ENCODE measurements around the gene GSG1L.

The GSG1L gene

GRCh38 chr16:27841061-27841801 lies 222.3 kb downstream of the GSG1L start:
- DNase-seq = no peak

GRCh38 chr16:27840311-27841060 lies 223.0 kb downstream of the GSG1L start:
- DNase-seq = no peak

- no peak for DNase-seq
These were observed 224.1 kb downstream of the GSG1L start for GRCh38 chr16:27839419-27839818.

- DNase-seq = no peak
These were observed 224.9 kb downstream of the GSG1L start for GRCh38 chr16:27838536-27839175.

GRCh38 chr16:27829975-27830374 lies 233.5 kb downstream of the GSG1L start:
- DNase-seq = no peak

- DNase-seq = no peak
These were observed 234.8 kb downstream of the GSG1L start for GRCh38 chr16:27828671-27829070.

GRCh38 chr16:27827765-27828164 lies 235.7 kb downstream of the GSG1L start:
- no peak for DNase-seq

- no peak for DNase-seq
These were observed 236.6 kb downstream of the GSG1L start for GRCh38 chr16:27826893-27827289.

GRCh38 chr16:27826081-27826892 lies 237.2 kb downstream of the GSG1L start:
- DNase-seq = no peak

- DNase-seq = no peak
These were observed 238.7 kb downstream of the GSG1L start for GRCh38 chr16:27824786-27825185.

GRCh38 chr16:27824006-27824405 lies 239.5 kb downstream of the GSG1L start:
- DNase-seq = no peak

- DNase-seq = no peak
These were observed 240.1 kb downstream of the GSG1L start for GRCh38 chr16:27823421-27823820.

- no peak for DNase-seq
These were observed 240.5 kb downstream of the GSG1L start for GRCh38 chr16:27822996-27823395.

- DNase-seq = no peak
These were observed 241.0 kb downstream of the GSG1L start for GRCh38 chr16:27822529-27822928.

GRCh38 chr16:27820646-27821345 lies 242.7 kb downstream of the GSG1L start:
- DNase-seq = no peak

- no peak for DNase-seq
These were observed 243.5 kb downstream of the GSG1L start for GRCh38 chr16:27819881-27820610.

- DNase-seq = no peak
These were observed 244.2 kb downstream of the GSG1L start for GRCh38 chr16:27819356-27819755.

GRCh38 chr16:27818246-27818645 lies 245.3 kb downstream of the GSG1L start:
- no peak for DNase-seq

GRCh38 chr16:27817038-27817437 lies 246.5 kb downstream of the GSG1L start:
- no peak for DNase-seq

GRCh38 chr16:27816561-27816960 lies 247.0 kb downstream of the GSG1L start:
- no peak for DNase-seq

- DNase-seq = no peak
These were observed 249.9 kb downstream of the GSG1L start for GRCh38 chr16:27813591-27813990.

- no peak for DNase-seq
These were observed 251.6 kb downstream of the GSG1L start for GRCh38 chr16:27811881-27812280.

All from CD4-positive, alpha-beta T cell treated with Interleukin-17A for 1 hour (primary cell).